Left colon (tissue), 2 donors: Measurements from ENCODE around the gene RNF213. TPM values are rescaled to one million over a fixed set of nuclear protein-coding genes. Genes with fewer than 3 reads are reported as not detected.
"Not testable (repeated sequence)": the region's sequence is repeated elsewhere in the genome, so short reads cannot be mapped to it uniquely, and the experiment has no call there.

ENCODE experiments used
- ATAC-seq: fragments of 200-7000 bp; cut with Tn5 transposase; one replicate; pipeline ENCODE4 v1.9.1; 2020; ENCODE audit warnings: mild to moderate bottlenecking, moderate library complexity
- DNase-seq, 2 donors: peaks; one replicate each; pipeline ENCODE4 v3.0.0-alpha.2; 2020
- intact Hi-C, 2 donors: fragments of 100-400 bp; cut with DNase I in 1 of 2; cut with micrococcal nuclease in 1 of 2; formaldehyde crosslinking; loops; one replicate each; pipeline versions ENCODE4 v1.11.2 to v1.14.0; 2022; cut with DNase I, micrococcal nuclease
- total RNA-seq, 2 donors: library from RNA; stranded (reverse); fragmentation: NEBNext Ultra II Directional; extraction: Animal tissue kit (Norgen Biotek cat#: 25700); gene quantifications; one replicate each; pipeline ENCODE4 v1.2.1, GENCODE V29; 2021
- donor health status: DM: no; HTN: no; CAD: no.
- donor health status: DM: yes; HTN: yes; CAD: no.

Gene RNF213
- total RNA-seq, 2 donors from 2014 or later = 95.9 to 142 TPM

GRCh38 chr17:80307994-80308691, 47.5 kb downstream of the RNF213 start:
- DNase-seq (no peak), ATAC-seq (no peak)
- intact Hi-C loops = no loop called here

- intact Hi-C loops = no loop called here
- ATAC-seq (no peak), DNase-seq (no peak)
These were observed 48.3 kb downstream of the RNF213 start for GRCh38 chr17:80308692-80309517.

GRCh38 chr17:80311216-80311827, 50.7 kb downstream of the RNF213 start:
- ATAC-seq = no peak

GRCh38 chr17:80312621-80313135, 52.0 kb downstream of the RNF213 start:
- intact Hi-C loops = no loop called here
- no peak for ATAC-seq
- no peak for DNase-seq

More at GRCh38 chr17:80311216-80311827, 50.7 kb downstream of the RNF213 start:
- intact Hi-C loops = no loop called here
- no peak for DNase-seq

GRCh38 chr17:80313160-80313829, 52.6 kb downstream of the RNF213 start:
- DNase-seq (no peak), ATAC-seq (no peak)
- intact Hi-C loops = no loop called here

GRCh38 chr17:80313946-80314345, 53.3 kb downstream of the RNF213 start:
- intact Hi-C loops, DNase-seq, ATAC-seq: not testable (repeated sequence)

GRCh38 chr17:80315517-80316182, 55.0 kb downstream of the RNF213 start:
- DNase-seq (no peak), ATAC-seq (no peak)
- intact Hi-C loops = no loop called here

- intact Hi-C loops = no loop called here
- no peak for DNase-seq
- no peak for ATAC-seq
These were observed 55.8 kb downstream of the RNF213 start for GRCh38 chr17:80316431-80316830.

GRCh38 chr17:80316927-80317705, 56.5 kb downstream of the RNF213 start:
- ATAC-seq (no peak), DNase-seq (peak in 1 of 2 donors; percentile 38)
- intact Hi-C loops = no loop called here

GRCh38 chr17:80317706-80317980, 57.0 kb downstream of the RNF213 start:
- intact Hi-C loops = no loop called here
- no peak for ATAC-seq
- no peak for DNase-seq

- DNase-seq = no peak
- ATAC-seq = no peak
- intact Hi-C loops = no loop called here
These were observed 57.5 kb downstream of the RNF213 start for GRCh38 chr17:80318166-80318565.

GRCh38 chr17:80319262-80319998, 58.8 kb downstream of the RNF213 start:
- DNase-seq = no peak
- no peak for ATAC-seq
- intact Hi-C loops = no loop called here

- ATAC-seq = no peak
- no peak for DNase-seq
- intact Hi-C loops = no loop called here
These were observed 59.3 kb downstream of the RNF213 start for GRCh38 chr17:80319999-80320344.

GRCh38 chr17:80320496-80320895, 59.8 kb downstream of the RNF213 start:
- intact Hi-C loops = no loop called here
- ATAC-seq = no peak
- no peak for DNase-seq

- ATAC-seq (no peak), DNase-seq (no peak)
- intact Hi-C loops = no loop called here
These were observed 62.2 kb downstream of the RNF213 start for GRCh38 chr17:80322864-80323263.

GRCh38 chr17:80323982-80324381, 63.3 kb downstream of the RNF213 start:
- DNase-seq = no peak
- intact Hi-C loops = no loop called here
- ATAC-seq = no peak

GRCh38 chr17:80327518-80327917, 66.9 kb downstream of the RNF213 start:
- intact Hi-C loops = no loop called here
- no peak for ATAC-seq

More at GRCh38 chr17:80327518-80327917, 66.9 kb downstream of the RNF213 start:
- no peak for DNase-seq
